DND-41 (cell line): ENCODE measurements around the gene ANAPC15.

ENCODE experiments used
- CTCF ChIP-seq: IDR thresholded peaks from 2 replicates; pipeline ENCODE4 v1.5.1; 2012; ENCODE audit warnings: borderline replicate concordance, low read length, moderate library complexity, mild to moderate bottlenecking; ENCODE audit not compliant: poor library complexity, severe bottlenecking; ENCODE audit errors: extremely low read depth
- EZH2 ChIP-seq: IDR thresholded peaks from 3 replicates; pipeline ENCODE4 v1.6.1; 2012; ENCODE audit warnings: borderline replicate concordance, low read depth, mild to moderate bottlenecking, moderate library complexity, low read length, inconsistent platforms; ENCODE audit not compliant: severe bottlenecking

DNA sequence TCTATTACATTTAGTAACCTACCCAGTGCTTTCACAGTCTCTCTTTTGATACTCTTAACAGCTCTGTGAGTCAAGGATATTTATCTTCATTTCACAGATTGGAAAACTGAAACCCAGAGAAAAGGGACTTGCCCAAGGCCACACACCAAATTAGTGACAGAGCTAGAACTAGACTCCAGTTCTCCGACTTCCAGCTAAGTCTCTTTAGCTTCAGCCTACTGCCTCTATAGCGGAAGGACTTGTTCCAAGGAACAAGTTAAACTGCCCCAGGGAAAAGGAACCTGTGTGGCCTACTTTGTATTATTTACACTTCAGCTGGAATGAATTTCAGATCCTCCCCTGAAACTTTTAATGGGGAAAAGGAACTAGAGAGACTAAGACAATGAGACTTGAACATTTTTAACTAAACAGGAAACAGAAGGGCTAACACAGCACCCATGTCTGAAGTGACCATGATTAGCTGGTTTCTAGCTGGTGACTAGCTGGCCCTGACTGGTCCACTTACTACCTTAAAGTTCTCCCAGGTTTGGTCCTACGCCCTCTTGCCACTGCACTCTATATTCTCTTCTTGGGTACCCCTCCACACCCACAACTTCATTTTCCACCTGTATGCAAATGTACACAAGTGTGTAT is 30.6 kb downstream of the ANAPC15 start:
- TF ChIP-seq EZH2 (no peak), CTCF (no peak)
